Measurements from ENCODE around the gene ZRANB1.
A peak's percentile ranks its signal among the peaks of the same experiment; 100 is the strongest.
"Not testable (repeated sequence)": the region's sequence is repeated elsewhere in the genome, so short reads cannot be mapped to it uniquely, and the experiment has no call there.

The ZRANB1 gene

GRCh38 chr10:124941823-124942222 is at the start of gene ZRANB1:
Gene ZRANB1, plus strand, starts transcription at chr10:124942123. Its CDS starts 371 bp downstream, at chr10:124942494.
- no peak for DNase-seq

- no peak for DNase-seq
These were observed 49.0 kb upstream of the ZRANB1 start for GRCh38 chr10:124892905-124893304.

DNA sequence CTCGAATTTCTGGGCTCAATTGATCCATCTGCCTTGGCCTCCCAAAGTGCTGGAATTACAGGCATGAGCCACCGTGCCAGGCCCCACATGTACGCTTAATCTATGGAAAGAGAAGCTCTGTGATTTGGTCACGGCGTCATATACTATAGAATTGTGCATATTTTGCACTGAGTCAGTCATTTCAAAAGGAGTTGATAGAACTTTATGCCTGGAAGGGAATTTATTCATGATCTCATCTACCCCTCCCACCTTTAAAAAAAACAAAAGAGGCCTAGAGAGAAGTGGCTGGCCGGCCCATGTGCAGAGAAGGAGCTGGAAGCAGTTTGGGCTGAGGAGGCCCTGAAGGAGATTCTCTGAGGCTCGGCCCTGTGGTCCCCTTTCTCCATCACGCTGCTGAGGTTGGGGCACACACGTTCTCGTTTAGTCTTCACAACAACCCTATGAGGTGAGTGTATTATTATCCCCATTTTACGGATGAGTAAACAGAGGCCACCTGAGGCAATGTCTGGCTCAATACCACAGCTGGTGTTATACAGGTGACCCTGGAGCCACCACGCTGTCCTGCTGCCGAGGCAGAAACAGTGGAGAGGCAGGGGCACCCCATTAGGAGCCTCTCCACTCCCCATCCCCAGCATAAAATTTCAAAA is 47.2 kb upstream of the ZRANB1 start:
- no peak for DNase-seq

- DNase-seq = no peak
These were observed 45.2 kb upstream of the ZRANB1 start for GRCh38 chr10:124896751-124897150.

DNA sequence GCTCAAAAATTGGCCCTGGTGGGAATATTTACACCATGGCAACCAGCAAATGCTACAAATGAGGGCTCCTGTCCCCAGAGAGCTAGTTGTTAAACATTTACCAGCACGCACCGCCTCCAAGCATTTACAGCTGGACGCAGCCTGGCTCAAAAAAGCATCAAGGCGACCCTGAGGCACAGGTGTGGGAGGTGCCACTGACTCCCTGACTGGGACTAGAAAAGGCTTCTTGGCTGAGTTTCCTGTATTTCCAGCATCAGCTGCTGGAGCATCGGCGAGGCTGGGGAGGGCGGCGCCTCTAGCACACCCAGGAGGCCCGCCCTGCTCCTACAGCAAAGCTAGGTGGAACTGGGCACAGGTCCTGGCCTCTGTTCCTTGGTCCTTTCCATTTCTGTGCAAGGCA is 43.5 kb upstream of the ZRANB1 start:
- no peak for DNase-seq

GRCh38 chr10:124899151-124899550 is 42.8 kb upstream of the ZRANB1 start:
- no peak for DNase-seq

DNA sequence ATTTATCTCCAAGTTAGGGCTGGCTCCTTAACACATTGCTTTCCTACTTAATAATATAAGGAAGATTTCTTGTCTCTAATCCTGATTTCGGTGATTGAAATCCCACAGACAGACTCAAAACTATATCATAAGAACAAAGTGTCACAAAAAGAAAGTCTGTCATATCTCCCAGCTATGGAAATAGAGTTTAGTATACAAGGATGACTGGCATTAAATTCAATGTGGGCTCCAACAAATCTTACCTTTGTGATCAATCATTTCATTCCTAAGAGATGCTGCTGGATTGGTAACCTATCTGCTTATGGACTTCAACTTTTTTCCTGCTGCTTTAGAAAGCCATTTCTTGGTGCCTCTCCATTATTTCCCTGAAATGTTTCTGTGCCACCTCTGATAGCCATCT is 39.5 kb upstream of the ZRANB1 start:
- DNase-seq = no peak

GRCh38 chr10:124903111-124903510 is 38.8 kb upstream of the ZRANB1 start:
- DNase-seq = no peak

DNA sequence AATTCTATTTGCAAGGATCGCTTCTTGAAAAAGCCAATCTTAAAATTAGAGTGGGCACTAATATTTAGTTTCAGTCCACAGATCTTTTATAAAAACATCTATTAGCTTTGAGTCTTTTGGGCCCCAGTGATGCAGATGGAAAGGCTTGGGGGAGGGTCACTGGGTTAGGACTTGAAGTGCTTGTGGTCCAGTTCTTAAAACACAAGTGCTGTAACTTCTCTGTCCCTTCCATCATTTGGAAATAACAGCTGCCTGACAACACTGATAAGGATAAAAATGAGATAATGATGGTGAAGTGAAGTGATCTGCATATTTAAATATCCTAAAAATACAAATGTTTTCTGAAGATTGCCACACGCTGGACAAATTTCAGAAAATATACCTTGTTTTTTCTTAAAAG is 37.1 kb upstream of the ZRANB1 start:
- no peak for DNase-seq

- DNase-seq = no peak
These were observed 35.3 kb upstream of the ZRANB1 start for GRCh38 chr10:124906551-124907001.

GRCh38 chr10:124909563-124909962 is 32.4 kb upstream of the ZRANB1 start:
- DNase-seq = no peak

DNA sequence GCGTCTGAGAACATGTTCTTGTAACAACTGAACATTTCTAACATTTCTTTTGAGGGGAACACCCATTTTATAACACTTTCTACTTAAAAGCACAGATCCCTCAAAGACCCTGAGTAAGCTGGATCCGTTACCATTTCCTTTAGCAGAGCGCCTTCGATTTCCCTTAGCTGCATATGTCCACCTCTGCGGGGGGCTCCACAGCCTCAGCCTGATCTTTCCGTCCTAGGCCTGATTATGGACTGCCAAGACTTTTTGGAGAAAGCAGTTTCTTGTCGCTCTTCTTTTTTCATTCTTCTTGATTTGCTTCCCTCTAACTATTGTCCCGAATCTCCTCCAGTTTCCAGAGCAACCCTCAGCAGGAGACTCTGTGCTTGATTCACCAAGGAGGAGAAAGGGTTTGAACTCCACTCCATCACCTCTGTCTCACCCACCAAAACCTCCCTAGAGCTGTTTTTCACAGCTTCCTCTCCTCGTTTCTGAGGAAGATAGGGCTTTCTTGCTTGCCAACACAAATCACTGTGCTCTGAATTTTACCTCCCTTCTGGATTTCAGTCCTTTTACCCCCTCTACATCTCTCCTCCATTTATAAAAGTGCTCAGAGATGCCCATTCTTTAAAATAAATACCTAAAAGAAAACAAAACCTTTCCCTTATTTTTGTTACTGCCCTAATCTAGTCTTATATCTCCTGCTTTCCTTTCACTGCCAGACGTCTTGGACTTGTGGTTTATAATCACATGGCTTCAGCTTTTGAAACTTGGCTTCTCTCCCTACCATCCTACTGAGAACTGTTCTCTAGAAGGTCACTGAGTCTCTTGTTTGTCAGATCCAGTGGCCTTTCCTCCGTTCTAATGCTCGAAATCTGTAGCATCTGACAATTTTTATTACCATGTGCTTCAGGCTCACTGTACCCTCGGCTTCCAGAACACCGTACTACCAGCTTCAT is 30.5 kb upstream of the ZRANB1 start:
- no peak for DNase-seq

DNA sequence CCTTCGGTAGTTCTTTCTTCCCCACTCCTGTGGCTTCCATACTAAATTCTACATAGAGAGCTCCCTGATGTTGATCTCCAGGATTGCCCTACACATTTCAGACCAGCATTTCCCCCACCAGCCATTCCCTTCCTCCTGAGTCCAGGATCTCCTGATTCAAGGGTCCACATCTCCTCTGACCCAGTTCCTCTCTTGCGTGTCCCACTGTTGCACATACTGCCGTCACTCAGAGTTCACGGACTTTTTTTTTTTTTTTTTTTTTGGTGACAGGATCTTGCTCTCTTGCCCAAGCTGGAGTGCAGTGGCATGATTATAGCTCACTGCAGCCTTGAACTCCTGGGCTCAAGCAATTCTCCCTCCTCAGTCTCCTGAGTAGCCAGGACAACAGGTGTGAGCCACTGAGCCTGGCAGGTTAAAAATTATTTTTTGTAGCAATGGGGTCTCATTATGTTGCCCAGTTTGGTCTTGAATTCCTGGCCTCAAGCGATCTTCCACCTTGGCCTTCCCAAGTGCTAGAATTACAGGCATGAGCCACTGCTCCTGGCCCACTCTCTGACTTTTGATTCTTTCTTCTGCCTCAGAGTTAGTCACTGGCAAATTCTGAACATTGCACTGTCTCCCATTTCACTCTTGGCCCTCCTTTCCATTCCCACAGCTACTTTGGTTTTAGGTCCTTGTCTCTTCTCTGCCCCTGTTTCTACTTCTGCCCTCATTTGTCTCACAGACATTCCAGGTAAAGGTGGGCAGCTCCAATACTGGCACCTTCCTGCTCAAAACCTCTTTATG is 29.6 kb upstream of the ZRANB1 start:
- DNase-seq = no peak

- no peak for DNase-seq
These were observed 28.8 kb upstream of the ZRANB1 start for GRCh38 chr10:124913167-124913566.

DNA sequence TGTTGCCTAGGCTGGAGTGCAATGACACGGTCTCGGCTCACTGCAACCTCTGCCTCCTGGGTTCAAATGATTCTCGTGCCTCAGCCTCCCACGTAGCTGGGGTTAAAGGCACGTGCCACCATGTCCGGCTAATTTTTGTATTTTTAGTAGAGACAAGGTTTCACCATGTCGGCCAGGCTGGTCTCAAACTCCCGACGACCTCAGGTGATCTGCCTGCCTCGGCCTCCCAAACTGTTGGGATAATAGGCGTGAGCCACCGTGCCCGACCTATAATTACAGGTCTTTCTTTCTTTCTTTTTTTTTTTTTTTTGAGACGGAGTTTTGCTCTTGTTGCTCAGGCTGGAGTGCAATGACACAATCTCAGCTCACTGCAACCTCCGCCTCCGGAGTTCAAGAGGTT is 27.5 kb upstream of the ZRANB1 start:
- DNase-seq = not testable (repeated sequence)

GRCh38 chr10:124916098-124916584 is 25.8 kb upstream of the ZRANB1 start:
- DNase-seq = peak; percentile 7

GRCh38 chr10:124916585-124917427 is 25.1 kb upstream of the ZRANB1 start:
- peak; percentile 98 for DNase-seq

DNA sequence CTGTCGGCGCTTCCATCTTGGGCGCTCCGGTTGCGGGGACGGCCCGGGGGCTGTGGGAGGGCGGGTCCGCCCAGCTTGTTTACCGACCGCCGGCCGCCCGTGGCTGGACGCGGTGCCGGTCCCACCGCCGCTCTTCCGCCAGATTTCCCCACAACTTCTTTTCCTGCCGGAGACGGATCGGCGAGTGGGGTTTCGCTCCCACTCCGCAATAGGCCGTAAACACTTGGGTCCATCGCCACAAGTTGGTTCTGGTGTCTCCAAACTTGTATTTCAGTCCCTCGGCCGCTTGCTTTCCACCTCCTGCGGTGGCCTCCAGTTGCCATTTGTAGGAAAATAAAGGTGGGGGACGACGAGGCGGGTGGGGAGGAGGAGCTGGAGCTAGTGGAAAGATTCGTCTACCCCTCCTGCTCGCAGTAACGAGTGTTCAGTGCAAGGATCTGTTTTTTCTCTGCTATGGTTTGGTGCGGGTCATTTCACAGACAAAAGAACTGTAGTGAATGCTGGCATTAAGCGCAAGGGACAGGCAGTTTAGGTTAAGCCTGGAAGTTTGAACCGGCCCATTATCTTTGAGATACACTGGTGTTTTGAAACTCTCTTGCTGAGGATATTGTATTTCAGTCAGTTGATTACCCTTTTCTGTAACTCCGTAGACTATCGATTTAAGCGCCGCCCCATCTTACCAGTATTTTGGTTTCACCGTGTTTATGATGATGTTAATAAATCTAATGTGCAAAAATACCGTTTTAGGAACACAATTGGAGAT is 24.3 kb upstream of the ZRANB1 start:
- peak; percentile 57 for DNase-seq

- DNase-seq = peak; percentile 5
These were observed 23.6 kb upstream of the ZRANB1 start for GRCh38 chr10:124918191-124918830.

GRCh38 chr10:124918906-124919305 is 23.0 kb upstream of the ZRANB1 start:
- DNase-seq = no peak

DNA sequence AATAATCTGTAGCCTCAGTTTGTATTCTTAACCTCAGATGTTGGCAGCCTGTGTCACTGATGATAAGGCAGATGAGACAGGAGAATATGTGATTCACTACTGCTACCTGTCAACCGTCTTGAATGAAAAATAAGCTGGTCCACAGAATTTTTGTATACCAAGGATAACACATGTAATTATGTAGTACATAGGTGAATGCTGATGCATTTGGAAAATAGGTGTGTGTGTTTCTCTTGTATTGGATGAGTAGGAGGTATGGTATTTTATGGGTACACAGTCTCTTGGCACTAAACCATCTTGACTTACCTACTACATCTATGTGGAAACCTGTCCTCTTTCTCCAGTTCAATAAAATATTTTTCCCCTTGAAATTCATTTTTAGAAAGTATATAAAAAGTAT is 20.7 kb upstream of the ZRANB1 start:
- no peak for DNase-seq

Measured in stimulated activated CD4-positive, alpha-beta T cell treated with anti-CD3 and anti-CD28 coated beads, Interleukin-15, amount 100 ng/mL, for 24 hours (primary cell).